ENCODE measurements around the gene STK39.
A peak's percentile ranks its signal among the peaks of the same experiment; 100 is the strongest.

The STK39 gene

DNA sequence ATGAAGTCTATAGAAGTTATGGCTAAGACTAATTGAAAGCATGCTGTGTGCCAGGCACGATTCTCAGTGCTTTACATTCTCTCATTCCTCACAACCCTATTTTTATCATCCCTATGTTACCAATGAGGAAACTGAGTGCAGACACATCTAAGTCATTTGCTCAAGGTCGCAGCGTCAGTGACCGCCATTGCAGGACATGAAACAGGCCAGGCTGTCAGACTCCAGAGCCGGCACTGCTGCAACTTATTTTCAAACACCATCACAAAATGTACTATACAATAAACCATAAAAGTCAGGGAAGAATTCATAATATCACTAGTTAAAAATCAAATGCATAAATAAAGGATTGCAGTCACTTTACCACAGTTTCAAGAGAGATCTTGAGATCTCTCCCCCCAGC is 5.6 kb downstream of the STK39 start:
- no peak for DNase-seq

DNA sequence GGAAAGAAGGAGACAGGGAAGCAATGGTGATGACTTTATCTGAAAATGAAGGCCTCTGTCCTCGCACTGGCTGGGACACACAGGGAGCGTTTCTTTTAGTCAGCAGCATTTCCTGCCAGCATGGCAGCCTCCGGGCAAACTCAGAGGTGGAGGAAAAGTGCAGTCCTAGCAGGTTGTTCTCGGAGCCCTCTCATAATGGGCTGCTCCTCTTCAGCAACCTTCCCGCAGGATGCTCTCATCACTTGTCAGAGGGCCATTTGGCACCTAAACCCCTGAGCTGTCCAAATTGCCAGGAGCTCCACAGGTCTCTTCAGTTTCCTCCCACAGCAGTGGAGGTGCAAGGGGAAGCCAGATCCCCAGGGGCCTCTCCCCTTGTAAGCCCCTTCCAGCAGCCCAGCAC is 6.2 kb downstream of the STK39 start:
- DNase-seq = no peak

DNA sequence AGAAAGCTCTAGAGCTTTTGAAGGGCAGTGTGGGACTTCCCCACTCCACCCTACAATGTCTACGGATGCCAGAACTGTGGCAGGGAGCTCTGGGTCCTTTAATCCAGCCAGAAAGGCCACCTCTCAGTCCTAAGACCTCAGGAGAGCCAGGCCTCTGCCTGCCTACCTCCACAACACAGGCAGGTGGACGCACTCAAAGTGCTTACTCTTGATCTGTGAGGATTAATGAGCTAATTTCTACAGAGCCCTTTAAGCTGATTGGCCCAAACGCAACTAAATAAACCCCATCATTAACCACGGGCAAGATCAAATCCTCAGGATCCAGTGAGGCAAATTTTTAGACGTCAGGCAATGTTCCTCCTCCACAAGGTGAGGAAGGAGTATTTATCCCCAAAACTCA is 8.1 kb downstream of the STK39 start:
- no peak for DNase-seq

DNA sequence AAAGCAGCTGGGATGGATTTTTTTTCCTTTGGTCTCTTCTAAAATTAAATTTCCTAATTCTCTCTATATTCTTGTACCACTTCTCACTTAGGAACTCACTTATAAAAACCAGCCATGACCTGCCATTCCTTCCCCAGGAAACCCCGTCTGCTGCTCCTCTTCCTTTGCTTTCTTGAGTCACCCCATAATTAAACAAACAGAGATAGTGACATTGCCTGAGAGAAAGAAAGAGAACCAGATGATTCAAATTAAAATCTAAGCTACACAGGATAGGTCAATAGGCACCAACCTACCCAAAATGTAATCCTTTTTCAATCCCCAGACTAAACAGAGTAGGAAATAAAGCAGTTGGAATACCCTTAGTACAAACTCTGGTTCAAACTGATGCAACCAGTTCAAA is 9.7 kb downstream of the STK39 start:
- DNase-seq = no peak

DNA sequence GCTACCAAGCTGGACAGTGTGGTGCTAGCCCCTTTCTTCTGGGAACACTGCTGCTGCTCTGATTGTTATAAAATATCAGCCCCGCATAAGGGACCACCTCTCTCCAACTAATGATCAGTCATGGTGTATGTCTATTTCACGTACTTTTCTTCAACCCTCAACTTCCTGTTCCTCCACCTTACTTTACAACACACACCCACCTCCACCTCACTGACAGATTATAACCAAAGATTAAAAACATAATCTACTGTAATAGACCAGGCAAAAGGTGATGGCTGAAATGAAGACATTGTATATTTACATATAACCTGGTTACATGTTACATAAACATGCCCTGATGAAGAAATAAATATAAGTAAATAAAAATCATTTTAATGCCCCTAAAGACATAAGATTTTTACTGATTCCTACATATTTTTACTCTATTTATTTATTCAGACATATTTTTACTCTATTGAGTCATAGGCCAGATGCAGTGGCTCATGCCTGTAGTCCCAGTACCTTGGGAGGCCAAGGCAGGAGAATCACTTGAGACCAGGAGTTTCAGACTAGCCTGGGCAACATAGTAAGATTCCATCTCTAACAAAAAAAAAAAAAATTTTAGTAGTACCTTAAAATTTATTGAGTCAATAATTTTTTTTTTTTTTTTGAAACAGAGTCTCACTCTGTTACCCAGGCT is 12.8 kb downstream of the STK39 start:
- no peak for DNase-seq

DNA sequence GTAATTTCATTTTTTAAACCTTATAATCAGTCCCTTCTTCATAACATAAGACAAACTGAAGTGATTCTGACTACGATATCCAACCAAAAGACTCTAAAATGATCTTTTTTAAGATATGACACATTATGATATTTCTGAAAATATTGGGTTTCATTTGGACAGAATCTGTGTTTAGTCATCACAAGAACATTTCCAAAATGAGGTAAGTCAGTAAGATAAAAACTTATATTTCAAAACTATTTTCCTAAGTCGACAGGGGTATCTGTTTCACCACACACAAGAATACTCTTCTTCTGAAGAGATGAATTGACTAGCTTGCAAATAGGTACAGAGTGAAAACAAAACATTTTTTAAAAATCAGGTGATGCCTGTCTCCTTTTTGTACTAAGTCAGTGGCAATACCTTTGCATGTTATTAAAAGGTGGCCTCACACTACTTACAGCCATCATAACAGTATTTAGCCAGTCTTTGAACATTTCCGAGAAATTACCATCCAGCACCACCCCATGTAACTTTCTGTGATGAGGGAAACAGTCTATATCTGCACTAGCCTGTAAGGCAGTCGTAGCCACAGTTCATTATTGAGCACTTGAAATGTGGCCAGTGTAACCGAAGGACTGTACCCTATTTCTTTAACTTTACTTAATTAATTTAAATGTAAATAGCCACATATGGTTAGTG is 13.5 kb downstream of the STK39 start:
- no peak for DNase-seq

DNA sequence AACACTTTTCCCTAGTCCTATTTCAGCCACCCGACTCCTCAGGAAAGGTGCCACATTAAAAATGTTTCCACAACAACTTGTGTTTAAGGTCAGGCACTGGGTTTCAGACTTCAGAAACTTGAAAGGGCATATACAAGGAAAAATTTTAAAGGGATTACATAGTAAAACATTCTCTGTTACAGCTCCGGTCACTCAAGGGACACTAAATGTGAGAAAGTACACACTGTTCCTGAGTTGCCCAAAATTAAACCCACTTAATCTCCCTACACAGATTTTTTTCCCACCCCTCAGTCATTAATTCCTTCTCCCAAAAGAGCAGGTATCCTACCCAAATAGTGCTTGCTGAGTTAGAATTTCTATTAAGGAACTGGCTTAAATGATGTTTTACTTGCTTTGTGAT is 14.2 kb downstream of the STK39 start:
- DNase-seq = no peak

DNA sequence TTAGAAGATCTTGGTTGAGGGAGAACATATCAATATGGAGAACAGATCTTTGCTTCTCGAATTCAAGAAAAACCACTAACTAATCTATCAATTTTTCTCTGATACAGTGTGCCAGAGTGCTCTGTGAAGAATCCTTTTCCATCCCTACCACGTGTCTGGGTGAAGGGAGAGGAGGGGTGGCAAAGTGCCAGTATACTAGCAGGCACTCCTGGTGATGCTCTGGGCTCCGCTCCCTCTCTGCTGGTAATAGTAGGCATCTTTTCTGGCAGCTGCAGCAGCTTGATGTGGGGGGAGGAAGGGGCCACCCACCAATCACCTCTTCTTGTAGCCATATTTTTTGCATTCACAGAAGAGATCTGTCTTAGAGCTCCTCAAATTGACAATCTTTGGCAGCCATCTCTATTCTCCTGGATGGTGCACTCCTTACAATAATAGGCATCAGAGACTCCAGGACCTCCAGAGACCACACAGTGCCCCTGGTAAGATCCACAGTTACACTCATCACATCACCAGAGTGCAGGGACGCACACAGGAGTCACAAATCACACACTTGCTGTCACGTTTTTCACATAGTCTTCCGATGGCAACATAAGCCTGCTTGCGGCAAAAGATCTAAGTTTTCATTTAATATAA is 15.7 kb downstream of the STK39 start:
- no peak for DNase-seq

DNA sequence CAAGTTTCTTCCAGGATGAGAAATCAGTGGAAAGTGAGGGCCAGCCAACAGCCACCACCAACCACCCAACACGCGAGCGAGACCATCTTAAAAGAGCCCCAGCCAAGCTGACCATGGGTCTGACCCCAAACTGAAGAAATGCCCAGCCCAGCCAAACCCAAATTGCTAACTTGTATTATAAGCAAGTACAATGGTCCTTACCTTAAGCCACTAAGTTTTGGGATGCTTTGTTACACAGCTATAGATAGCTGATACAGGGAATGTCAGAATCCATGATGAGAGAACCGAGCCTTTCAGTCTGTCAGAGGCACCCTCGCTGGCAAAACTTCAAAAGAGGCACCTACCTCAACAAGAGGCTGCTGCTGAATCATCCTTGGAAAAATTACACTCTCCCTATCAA is 17.0 kb downstream of the STK39 start:
- no peak for DNase-seq

DNA sequence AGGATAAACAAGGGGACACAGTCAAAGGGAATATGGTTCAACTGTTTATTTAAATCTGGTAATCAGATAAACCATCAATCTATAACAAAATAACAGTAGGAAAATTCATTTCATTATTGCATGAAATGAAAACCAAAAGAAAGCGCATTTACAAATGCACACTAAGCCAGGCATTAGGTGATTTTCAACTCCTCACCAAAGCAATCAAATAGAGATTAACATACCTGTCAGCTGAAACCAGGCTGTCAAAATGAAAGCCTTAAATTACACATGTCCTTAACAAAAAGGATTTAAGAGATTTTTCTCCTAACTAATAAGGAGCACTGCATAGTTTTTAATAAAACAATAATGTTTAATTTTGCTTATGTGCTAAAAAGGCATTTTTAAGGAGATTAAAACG is 23.0 kb downstream of the STK39 start:
- no peak for DNase-seq

DNA sequence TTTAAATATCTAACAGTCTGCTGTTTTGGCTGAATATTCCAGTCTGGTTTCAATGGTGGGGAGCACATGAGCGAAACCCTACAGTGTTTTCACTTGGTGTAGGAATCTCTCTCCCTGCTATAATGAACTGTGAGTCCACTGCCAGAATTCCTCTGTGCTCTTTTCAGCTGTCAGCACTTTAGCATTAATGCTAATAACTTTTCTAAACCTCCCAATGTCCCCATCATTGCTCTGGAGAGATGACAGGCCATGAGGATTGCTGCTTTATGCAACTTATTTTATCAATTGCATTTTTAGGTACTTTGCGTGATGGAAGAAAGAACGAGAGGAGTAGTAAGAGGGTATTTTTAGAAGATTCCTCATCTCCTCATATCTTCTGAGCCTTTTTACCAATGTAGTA is 25.3 kb downstream of the STK39 start:
- DNase-seq = no peak

DNA sequence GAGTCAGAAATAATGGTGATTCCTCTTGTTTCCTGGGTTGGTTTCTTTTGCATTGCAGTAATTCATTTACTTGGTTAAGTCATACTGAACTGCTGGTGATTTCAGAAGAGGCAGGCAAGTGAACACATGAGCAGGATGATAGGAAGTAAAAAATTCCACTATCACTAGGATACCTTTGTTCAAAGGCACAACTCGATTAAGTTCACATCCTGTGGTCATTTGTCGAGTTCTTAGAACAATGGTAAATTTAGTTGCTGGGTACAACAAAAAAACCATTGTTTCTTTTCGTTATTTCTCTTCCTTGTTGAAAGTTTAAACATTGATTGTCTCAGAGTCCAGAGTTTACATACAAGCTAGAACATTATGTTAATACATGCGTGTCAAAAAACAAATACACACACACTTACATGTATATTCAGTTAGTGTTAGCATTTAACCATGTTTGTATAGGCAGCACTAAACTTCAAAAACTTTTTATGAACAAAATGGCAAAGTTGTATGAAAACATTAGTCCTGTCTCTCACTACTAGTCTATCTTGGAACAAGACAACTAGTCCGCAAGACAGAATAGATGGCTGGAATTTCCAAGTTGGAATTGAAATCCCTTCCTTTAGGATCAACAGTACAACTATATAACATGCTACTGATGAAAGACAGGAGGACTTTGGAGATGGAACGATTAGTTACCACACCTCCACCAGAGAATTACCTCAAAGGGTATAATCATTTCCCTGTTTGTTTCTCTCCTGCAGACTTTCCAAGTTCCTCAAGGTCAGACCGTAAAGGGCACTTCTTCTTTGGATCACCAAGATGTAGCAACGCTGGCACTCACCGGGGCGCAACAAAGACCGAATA is 26.2 kb downstream of the STK39 start:
- DNase-seq = no peak

DNA sequence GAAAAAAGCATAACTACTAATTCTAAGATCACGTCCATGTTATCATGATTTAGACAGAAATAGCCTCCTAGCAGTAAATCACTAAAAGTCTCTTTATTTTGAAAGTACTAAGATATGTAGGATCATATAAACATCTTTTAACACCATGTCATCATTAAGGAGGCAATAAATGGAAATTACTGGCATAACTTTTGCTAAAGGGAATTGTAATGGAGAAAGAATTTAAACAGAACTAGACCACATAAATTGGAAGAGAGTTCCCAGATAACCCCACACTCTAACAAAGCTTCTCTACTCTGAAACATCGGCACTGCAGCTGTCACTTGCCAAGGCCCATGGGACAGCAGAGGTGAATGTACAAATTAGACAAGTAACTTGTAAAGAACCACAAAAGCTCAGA is 29.5 kb downstream of the STK39 start:
- DNase-seq = no peak

DNA sequence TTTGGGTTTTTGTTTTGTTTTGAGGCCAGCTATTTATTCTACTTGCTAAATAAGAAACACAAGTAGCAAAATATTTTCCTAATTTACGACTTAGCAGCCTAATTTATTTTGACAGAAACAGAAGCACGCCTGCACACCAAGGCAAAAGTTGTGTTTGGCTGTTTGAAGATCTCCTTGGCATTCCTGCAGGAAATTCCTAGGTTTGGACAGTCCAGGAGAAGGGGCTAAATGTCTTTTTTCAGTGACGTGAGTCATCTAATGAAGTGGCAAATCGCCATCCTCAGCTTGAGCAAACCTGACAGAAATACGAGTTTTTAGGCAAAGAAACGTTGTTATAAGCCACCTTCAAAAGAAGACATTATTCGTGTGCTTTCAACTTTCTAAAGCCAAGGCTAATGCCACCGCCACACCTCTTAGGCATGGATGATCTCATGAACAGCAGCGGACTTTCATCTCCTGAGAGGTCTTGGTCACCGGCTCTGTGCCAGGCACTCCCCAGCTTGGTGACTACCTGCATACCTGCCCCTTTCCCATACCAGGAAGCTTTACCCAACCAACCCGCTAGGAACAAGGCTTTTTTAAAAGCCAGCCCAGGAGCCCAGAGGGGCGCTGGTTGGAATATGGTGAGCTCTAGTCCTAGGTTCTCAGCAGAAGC is 30.9 kb downstream of the STK39 start:
- no peak for DNase-seq

DNA sequence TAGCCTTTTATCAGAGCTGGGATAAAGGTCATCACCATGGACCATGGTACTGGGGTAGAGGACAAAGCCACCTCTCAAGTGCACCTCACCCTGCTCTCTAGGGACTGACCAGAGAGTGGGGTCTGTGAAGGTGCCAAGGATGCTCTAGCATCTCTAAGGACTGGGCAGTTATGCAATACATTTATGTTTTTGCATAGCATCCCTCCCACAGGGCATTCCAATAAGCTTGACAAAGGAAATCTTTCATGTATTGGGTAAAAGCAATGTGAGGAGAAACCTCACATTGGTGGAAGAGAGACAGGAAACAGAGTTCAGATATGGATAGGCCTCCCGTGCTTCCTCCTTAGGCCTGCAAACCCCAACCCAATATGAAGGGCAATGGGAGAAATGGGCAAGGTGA is 31.6 kb downstream of the STK39 start:
- DNase-seq = no peak

DNA sequence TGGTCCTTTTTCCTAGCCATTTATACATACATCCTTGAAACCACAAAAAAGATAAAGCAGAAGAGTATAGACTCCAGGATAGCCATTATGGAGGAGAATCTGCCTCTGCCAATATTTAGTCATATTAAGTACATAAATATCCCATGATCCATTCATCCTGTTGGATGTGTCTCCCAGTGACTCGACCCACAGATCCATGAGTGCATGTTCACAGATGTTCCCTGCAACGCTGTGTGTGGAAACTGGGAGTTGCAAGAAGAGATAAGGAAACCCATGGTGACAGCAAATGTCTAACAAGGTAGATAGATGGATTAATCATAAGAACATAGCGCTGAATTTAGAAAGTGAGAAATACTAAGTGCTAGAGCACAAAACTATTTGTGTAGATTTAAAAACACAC is 34.5 kb downstream of the STK39 start:
- DNase-seq = no peak

DNA sequence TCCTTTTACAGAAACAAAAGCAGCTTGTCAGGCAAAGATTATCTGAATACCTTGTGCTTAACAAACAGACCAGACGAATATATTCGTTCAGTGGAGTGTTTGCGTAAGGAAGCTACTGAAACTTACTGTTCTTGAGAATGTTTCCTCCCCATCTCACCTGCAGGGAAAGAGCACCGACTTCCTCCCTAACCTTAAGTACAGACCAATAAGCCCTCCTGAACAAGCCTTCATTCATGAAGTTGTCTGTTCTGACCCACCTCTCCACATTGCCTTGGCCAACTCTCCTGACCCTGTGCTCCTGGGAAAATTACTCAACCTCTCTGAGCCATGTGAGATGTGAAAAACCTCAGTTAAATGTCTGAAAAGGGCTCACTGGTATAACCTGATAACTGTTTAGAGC is 35.2 kb downstream of the STK39 start:
- no peak for DNase-seq

DNA sequence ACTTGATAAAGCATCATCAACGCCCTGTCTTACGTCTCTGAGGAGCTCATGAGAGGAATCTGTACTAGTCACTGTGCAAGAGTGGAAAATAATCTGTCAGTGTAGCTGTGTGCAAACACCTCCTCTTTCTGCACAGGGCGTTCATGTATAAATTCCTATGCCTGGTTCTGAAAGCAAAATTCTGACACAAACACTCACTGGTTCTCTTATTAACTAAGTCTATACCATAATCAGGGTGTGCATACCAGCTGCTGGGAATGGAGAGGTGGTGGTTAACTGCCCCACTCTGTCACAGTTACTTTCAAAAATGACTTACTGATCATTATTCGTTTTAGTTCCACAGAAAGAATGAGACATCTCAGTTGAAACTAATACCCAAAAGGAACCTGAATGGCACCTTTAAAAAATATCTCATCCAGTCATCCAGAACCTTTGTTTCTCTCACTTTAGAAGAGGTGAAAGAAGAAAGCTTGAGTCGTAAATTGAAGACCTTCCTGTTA is 35.7 kb downstream of the STK39 start:
- no peak for DNase-seq

DNA sequence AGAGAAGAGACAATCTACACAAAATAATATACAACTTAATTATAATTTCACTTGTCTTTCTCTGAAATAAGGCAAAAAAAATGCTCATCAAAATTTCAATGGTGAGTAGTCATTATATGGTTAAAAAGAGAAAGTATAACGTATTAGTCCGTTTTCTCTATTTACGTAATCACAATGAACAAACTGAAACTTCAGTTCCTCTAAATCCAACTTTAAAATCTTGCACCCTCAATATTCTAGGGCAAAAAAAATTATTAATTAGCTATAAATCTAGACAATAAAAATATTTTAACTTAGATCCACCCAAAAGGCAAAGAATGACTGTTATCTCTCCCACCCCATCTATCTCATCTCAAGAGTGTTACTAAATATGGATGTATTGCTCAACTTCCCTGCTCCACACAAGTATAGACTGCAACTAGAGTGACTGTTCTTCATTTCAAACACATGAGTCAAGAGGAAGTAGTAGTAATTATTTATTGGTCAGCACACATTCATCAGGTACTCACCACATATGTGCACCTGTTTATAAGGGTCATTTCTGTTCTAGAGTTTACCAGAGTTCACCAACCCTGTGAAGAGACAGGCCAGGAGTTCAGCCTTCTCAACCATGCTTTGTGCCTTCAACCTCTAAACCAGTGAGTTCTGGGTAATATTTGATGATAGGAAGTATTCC is 36.4 kb downstream of the STK39 start:
- DNase-seq = peak; percentile 79

DNA sequence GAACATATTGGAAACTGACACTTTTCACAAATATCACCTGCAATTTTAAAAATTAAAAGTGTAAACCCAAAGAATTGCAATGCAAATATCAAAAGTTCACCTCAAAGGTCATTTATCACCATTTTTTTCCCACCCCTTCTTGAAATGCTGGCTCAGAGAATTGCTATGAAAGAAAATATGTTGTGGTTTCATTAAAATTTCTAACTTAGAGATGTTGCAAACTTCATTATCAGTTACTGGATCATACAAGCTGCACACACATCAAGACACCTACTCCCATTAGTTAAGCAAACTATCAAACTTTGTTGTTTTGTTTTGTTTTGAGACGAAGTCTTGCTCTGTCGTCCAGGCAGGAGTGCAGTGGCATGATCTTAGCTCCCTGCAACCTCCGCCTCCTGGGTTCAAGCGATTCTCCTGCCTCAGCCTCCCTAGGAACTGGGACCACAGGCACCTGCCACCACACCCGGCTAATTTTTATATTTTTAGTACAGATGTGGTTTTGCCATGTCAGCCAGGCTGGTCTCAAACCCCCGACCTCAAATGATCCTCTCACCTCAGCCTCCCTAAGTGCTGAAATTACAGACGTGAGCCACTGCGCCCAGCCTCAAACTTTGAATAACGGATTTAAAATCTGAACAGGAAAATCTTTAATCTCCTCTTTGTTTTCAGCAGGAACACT is 37.0 kb downstream of the STK39 start:
- DNase-seq = no peak

DNA sequence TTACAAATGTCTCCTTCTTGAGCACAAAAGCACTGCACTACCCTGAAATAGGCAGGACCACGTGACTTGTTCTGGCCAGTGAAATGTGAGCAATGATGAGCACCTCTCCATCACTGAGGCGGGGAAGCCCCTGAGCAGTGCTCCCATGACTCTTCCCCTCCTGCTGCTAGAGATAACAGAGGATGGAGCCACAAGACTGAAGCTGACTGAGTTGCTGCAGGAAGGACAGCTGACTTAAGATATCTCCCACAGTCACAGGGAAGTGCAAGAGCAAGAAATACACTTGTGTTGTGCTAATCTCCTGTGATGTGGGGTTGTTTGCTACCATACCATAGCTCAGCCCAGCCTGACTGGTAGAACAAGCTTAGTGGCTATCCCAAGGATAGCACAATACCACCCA is 38.7 kb downstream of the STK39 start:
- DNase-seq = peak; percentile 5

DNA sequence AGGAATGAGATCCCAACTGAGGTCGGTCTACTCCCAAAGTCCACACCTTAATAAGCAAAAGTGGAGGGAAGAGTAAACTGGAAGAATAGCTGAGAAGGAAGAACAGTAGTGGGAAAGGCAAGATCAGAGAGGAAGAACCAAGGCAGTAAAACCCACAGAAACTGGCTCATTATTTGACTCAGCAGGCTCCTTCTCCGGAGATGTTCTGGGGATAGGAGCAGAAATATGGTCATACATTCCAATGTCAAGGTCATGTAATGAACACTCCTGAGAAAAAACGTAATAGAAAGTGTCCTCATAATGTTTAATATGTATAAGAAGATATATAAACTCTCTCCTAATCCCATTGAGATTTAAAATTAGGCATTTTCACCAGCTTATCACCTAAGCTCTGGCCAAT is 39.5 kb downstream of the STK39 start:
- DNase-seq = no peak

All from suppressor macrophage treated with lipopolysaccharide for 4 hours (primary cell).